Erythroblast (primary cell): ENCODE results near the gene KRT5.

Source experiments
- DNase-seq, 2 experiments: peaks; one replicate each; lab custom pipeline; 2025; lab: John Stamatoyannopoulos, UW
- GATA1 ChIP-seq: IDR thresholded peaks from 2 replicates; pipeline ENCODE4 v1.6.1; 2011; ENCODE audit warnings: low read depth, mild to moderate bottlenecking, control low read depth, low read length, moderate library complexity
- POLR2A ChIP-seq: IDR thresholded peaks from 2 replicates; pipeline ENCODE4 v1.6.1; 2011; ENCODE audit warnings: mild to moderate bottlenecking, low read length

KRT5 gene

DNA sequence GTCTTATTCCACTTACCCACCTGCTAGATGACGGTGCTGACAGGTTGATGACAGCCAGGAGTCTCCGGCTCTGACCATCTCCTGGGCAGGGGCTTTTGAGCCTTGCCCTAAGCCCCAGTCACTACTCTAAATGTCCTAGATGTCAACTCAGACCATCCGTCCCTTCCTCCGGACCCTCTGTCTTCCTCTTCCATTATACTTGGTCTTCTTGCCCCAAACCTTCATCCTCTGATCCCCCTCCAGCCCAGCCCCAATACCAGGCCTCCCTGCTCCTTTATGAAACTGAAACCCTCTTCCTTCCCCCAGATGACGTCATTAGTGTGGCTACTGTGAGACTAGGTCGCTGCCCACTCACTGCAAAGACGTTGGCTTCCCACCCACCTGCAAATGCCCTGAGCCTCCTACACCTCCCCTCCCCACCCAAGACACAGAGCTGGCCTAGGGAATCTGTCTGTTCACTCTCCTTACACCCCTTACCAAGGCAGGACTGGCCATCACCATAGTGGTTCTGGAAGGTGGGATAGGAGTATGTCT is 22.7 kb upstream of the KRT5 start:
- TF ChIP-seq POLR2A: no peak
- no peak for TF ChIP-seq GATA1
- DNase-seq: no peak

DNA sequence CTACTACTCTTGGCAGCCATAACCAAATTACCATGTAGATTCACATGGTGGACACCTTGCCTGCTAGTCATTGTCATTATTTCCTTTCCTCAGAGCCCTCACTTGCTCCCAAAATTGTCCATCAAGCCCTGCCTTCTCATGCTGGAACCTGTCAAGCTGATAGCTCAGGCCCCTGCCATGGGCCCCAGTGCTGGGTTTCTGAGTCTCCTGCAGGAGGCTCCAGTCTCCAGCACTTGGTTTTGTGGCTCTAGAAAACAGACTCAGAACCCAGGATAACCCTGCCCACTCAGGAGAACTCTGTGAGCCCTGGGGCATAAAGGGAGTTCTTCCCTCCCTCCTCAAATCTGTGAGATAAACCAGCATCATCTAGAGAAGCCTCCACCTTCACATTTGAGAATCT is 22.0 kb upstream of the KRT5 start:
- peak in 1 of 2 experiments; percentile 24 for DNase-seq
- TF ChIP-seq POLR2A (no peak), GATA1 (no peak)

DNA sequence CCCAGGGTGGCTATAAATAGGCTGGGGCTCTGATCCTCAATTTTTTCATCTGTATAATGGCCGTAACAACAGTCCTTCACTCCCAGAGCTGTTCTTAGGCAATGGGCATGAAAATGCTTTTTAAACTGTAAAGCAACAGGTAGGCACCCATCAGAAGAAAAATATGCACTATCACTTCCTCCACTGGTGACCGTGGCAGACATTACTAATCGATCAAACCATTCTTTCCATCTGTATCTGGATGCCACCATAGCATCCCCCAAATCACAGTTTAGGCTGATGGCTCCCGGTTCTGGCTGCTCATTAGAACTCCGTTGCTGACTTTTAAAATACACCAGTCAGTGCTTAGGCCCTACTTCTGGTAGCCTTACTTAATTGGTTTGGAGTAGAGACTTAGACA is 21.5 kb upstream of the KRT5 start:
- TF ChIP-seq GATA1 (no peak), POLR2A (no peak)
- DNase-seq: no peak

DNA sequence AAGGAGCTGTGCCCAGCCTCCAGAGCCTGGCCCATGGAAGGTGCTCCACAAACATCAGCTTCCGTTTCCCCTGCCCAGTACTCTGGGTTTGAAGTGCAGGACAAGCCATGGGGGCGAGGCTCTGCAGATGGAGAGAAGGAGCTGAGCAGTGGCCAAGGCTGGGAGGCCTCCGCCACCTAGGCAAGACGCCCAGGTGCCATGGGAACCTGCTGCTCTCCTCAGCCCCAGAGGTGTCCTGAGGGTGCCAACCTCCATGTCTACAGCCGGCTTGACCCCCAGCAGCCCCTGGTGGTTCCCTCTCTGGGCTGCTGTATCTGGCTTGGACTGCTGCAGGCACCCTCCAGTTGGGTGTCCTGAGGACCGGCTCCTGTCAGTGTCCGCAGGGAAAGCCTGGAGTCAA is 20.3 kb upstream of the KRT5 start:
- no peak for DNase-seq
- no peak for TF ChIP-seq POLR2A
- TF ChIP-seq GATA1: no peak

DNA sequence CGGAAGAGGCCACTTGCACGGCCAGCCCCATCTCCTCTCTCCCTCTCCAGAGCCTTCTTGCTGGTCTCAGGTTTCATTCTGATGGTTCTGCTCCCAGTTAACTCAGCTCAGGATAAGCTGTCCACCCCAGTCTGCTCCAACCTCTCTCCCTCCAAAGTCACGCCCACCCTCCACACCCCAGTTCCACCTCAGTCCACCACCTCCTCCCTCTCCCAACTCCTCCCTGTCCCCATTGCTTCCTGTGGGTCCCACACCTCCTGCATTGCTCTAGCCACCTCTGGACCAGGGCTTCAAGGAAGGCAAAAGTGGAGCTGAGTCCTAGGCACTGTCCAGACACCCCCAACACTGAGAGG is 19.6 kb upstream of the KRT5 start:
- DNase-seq: no peak
- TF ChIP-seq GATA1: no peak
- no peak for TF ChIP-seq POLR2A

DNA sequence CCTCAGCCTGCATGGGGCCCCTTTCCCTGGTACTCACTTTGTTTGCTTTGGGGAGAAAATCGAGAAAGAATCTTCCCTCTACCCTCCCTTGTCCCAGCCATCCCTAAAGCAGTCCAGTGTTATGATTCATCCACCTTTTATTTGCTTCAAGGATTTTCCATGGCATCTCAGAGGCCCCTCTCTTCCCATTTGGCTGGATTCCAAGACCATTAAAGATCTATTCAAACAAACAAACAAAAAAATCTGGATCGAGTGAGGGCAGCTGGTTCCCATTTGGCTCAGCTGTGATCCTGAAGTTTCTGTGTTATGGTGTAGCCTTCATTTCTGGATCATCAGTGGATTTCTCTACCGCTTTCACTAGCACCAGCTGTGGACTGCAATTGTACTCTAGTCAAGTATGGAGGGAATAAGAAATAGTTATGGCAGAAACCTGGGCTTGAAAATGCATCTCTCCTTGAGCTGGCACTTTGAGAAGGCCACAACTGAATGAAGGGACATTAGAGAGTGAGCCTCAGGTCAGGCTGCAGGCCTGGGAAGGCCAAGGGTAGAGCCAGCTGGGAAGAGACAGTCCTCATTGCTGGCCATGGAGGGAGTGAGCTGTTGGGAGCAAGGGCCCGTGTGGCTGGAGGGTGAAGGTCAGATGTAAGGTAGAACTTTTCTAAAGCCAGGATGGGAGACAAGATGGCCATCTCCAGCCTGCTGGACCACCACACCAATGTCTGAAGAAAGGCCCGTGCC is 19.1 kb upstream of the KRT5 start:
- no peak for DNase-seq
- TF ChIP-seq POLR2A (no peak), GATA1 (no peak)

DNA sequence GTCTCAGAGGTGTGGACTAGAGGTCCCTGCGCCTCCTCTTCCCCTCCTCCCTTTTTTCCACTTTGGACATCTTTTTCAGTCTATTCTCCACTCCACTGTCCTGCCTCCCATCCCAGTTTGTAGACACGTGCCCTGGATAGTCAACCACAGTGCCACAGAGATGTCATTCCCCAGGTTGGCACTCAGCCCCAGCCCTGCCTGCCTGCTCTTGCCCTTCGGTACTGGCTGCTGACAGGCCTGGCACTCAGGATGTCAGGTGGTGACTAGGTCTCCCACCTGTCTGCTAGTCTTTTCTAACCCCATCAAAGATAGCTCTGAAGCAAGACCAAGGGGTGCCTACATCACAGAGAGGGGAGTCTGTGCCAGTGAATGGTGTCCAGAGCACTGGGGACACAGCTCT is 16.9 kb upstream of the KRT5 start:
- no peak for TF ChIP-seq GATA1
- no peak for TF ChIP-seq POLR2A
- DNase-seq: no peak

DNA sequence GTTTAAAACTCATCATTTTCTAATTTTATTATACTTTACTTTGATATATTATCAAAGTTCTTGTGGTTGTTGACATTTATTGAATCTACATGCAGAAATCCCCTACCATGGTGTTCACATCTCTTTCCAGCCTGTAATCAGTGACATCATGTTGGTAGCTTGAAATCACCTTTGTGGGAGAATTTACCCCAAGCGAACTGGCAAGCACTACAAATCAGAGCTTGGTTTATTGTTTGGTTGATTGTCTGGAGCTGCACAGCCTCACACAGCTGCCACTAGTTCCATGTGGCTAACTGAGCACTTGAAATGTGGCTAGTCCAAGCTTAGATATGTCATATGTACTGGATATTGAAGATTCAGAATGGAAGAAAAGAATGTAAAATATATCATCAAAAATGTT is 15.4 kb upstream of the KRT5 start:
- DNase-seq: no peak
- TF ChIP-seq GATA1 (no peak), POLR2A (no peak)

DNA sequence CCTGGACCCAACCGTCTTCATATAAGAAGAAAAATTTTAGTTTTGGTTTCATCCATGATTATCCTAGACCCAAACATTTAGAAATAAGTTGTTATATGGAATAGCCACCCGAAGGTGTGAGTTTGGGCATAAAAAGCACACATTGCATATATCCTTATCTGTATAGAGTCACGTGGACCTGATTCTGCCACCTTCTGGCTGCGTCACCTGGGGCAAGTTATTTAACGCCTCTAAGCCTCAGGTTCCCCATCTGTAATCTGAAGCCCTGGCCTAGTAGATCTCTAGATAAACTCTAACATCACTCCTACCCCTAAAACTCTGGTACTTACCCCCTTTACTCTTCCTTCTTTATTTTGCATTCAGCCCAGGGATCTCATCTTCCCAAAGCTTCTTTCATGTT is 14.3 kb upstream of the KRT5 start:
- no peak for DNase-seq
- no peak for TF ChIP-seq GATA1
- no peak for TF ChIP-seq POLR2A

DNA sequence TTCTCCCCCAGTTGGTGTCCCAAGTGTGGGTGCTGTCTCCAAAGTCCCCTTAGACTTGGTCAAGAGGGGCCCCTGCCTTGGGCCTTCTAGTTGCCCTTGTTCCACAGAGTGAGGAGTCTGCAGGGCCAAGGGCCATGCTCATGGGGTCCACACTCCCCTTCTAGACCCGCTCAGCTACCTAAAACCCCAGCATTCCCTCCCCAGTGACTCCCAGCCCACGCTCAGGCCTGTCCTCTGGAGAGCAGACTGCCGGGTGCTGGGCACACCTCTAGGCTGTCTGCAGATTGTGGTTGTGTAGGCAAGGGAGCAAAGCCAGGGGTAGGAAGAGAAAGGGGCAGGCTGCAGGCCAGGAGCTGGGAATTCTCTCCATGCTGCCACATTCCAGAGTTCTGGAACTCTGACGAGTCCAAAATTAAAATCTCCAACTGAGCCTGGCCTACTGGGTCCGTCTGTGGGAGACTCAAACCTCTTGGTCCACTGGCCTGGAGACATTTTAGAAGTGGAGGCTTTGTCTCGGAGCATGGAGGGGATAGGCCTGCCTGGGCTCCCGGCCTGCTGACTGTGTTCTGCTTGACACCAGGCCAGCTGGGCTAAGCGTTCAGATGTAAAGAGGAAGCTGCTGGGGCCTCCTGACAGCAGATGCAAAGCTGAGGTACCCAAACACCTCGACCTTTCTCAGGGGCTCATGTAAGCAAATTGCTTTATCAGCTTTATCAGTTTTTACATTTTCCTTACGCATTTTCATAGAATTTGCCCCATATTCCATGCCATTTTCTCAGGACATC is 13.7 kb upstream of the KRT5 start:
- no peak for DNase-seq
- TF ChIP-seq GATA1 (no peak), POLR2A (no peak)

DNA sequence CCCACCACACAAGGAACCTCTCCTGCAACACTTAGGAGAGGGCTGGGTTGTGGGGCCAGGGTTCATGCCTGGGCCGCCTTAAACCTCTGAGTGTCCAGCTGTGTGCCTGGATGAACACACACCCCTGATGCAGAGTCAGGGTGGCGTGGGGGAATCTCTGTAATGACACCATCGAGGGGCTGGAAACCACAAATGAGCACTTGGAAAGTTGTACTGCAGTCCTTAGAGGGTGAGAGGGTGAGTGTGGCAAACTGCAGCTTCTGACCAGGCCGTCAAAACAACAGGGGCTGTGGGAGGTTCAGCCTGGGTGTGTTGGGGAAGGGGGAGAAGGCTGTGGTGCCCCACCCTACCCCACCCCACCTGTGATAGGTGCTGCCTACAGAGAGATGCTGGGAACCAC is 12.4 kb upstream of the KRT5 start:
- TF ChIP-seq POLR2A (no peak), GATA1 (no peak)
- DNase-seq: no peak

DNA sequence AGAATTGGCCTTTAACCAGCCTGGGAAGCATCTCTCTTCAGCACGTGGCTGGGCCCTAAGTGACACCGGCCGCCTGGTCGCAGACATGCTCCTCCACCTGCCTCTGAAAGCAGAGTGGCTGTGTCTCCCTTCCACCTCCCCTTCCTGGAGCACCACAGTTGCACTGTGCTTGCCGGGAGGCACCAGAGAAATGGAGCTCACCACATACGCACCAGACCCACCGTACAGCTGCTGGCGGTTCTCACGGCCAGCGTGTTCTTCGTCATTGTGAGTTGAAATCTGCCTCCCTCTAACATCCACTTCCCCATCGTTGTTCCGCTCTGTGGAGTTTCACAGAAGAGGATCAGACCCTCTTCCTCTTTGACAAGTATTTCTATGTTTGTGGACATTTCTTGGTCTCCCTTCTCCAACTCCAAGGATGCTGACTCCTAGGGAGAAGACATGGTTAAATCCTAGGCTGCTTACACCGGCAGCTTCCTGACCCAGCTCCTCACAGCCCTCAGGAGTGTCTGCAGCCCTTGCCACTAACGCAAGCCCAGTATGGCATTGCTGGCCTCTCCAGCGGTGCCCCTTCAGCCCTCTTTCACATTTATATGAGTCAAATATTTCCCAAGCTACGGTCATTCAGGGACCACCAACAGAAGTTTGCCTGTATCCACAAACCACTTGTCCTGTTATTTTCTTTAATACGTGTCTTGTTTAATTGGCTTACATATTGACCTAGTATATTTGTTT is 11.5 kb upstream of the KRT5 start:
- no peak for DNase-seq
- TF ChIP-seq POLR2A: no peak
- no peak for TF ChIP-seq GATA1

DNA sequence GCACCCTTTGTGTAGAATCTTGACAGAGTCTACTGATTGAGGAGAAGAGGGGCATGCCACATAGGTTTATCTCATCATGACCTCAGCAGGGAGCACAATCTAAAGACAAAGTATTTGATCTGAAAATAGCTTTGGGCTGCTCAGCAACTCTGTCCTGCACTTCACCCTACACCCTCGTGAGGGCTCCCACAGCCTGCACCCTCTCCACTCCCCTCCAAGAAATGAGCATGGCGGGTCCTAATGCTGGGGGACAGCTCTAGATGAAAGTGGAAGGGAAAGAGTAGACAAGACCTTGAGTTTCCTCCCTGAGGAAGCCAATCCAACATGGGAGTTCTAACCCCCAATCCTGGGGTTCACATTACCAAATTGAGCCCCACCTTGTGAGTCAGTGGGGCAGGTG is 10.7 kb upstream of the KRT5 start:
- no peak for DNase-seq
- TF ChIP-seq POLR2A: no peak
- no peak for TF ChIP-seq GATA1

DNA sequence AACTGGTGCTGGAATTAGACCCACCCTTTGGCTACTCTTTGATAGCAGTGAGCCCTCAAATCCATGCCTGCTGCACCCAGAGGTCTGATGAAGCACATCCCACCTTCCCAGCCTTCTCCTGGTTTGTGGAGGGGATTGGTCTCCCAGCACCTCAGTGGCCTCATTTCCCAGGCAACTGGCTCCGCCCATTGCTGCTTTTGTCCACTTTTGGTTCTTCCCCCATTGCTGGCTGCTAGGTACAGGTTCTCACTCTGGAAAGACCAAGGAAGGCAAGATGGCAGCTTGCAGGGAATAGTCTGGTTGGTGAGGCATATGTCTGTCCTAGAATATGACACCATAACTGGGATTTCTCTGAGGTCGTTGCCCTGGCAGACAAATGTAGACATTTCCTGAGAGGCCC is 10.2 kb upstream of the KRT5 start:
- no peak for DNase-seq
- TF ChIP-seq POLR2A (no peak), GATA1 (no peak)
